ENCODE measurements around the gene ABHD14A.
"Not testable (repeated sequence)": the region's sequence is repeated elsewhere in the genome, so short reads cannot be mapped to it uniquely, and the experiment has no call there.

The ABHD14A gene

DNA sequence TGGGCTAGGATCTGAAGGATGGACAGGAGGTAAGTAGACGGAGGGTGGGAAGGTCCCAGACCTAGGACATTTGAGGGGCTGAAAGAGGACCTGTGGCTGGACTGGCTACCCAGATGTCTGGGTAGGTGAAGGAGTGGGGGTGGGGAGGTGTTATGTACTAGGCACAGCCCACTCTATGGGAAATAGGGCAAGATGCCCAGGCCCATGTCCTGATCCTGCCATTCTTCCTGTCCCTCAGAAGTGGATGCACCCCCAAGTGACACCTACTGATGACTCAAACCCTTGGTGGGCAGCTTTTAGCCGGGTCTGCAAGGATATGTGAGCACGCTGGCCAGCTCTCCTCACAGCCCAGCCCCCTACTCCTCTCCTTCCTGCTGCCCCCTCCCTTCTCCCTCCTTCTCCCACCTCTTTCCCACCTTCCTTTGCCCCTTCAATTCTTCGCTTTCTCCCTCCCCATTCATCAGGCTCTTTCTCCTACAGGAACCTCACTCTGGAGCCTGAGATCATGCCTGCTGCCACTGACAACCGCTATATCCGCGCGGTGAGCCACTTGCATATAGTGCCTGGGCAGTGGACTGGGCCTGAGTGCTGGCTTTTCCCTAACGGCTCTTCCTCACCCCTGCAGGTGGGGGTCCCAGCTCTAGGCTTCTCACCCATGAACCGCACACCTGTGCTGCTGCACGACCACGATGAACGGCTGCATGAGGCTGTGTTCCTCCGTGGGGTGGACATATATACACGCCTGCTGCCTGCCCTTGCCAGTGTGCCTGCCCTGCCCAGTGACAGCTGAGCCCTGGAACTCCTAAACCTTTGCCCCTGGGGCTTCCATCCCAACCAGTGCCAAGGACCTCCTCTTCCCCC lies 13.7 kb downstream of the ABHD14A start:
- WGBS, result 77% methylated on average over 15 of the region's 15 CpGs
- no peak overlapping the region for H2AFZ ChIP-seq (ENCODE audit: low read depth, low read length)
- H3K18ac ChIP-seq (ENCODE audit: low read depth in 1 of 2, low read length in 2 of 2), result no peak overlapping the region
- no peak overlapping the region for H4K8ac ChIP-seq (ENCODE audit: low read length)
- no peak overlapping the region for H2AK5ac ChIP-seq (ENCODE audit: low read length, severe bottlenecking)
- no peak overlapping the region for H2BK15ac ChIP-seq (ENCODE audit: low read depth, poor library complexity, severe bottlenecking)
- H3K79me1 ChIP-seq (replicated peaks; ENCODE audit: low read length, poor library complexity, severe bottlenecking), result peaks cover 11% of the 10 kb centered on the region
- H2BK5ac ChIP-seq (ENCODE audit: low read depth, low read length, poor library complexity, severe bottlenecking), result no peak overlapping the region
- peak overlapping the region; percentile 48 for H3K9ac ChIP-seq (ENCODE audit: low read length)
- no peaks in the 10 kb centered on the region for H3K9me3 ChIP-seq (ENCODE audit: control insufficient read depth, low read length)
- no peak overlapping the region for H3K23ac ChIP-seq (ENCODE audit: low read length in 2 of 2)
- H3K27me3 ChIP-seq (ENCODE audit: control insufficient read depth in 1 of 2, insufficient read depth in 1 of 2, low read length in 2 of 2), result no peaks in the 10 kb centered on the region
- H3K4me3 ChIP-seq (ENCODE audit: insufficient read depth in 1 of 2, low read depth in 1 of 2, low read length in 2 of 2), result no peak overlapping the region
- no peak for DNase-seq
- H4K91ac ChIP-seq (ENCODE audit: low read length), result peak overlapping the region; percentile 41
- no peak overlapping the region for H3K4me2 ChIP-seq (ENCODE audit: low read length, poor library complexity, severe bottlenecking)
- H3K36me3 ChIP-seq (ENCODE audit: control insufficient read depth in 1 of 2, insufficient read depth in 2 of 2, low read depth in 1 of 2, low read length in 2 of 2), result peaks cover 21 to 52% of the 10 kb centered on the region in 2 experiments
- no peak overlapping the region for H3K4ac ChIP-seq (ENCODE audit: low read depth in 1 of 2, low read length in 2 of 2)
- H2BK120ac ChIP-seq (ENCODE audit: low read depth, low read length), result no peak overlapping the region
- H3K27ac ChIP-seq (ENCODE audit: low read length, poor library complexity, severe bottlenecking), result no peak overlapping the region
- no peak overlapping the region for H3K14ac ChIP-seq (ENCODE audit: low read length in 2 of 2)
- peak overlapping the region in 1 of 2 experiments; percentile 6 for H2BK12ac ChIP-seq (ENCODE audit: low read length in 2 of 2)
- peaks cover 28% of the 10 kb centered on the region for H3K4me1 ChIP-seq (ENCODE audit: control insufficient read depth, insufficient read depth, low read depth, low read length)

DNA sequence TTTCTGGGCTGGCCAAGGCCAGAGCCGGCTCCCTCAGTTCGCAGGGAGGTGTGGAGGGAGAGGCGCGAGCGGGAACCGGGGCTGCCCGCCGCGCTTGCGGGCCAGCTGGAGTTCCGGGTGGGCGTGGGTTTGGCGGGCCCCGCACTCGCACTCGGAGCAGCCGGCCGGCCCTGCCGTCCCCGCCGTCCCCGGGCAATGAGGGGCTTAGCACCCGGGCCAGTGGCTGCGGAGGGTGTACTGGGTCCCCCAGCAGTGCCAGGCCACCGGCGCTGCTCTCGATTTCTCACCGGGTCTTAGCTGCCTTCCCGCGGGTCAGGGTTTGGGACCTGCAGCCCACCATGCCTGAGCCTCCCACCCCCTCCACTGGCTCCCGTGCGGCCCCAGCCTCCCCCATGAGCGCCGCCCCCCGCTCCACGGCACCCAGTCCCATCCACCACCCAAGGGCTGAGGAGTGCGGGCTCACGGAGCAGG lies 15.7 kb downstream of the ABHD14A start:
- H3K9me3 ChIP-seq (ENCODE audit: control insufficient read depth, low read length); H2AFZ ChIP-seq (ENCODE audit: low read depth, low read length); H4K8ac ChIP-seq (ENCODE audit: low read length); H3K4me3 ChIP-seq (ENCODE audit: insufficient read depth in 1 of 2, low read depth in 1 of 2, low read length in 2 of 2); H3K4ac ChIP-seq (ENCODE audit: low read depth in 1 of 2, low read length in 2 of 2); H3K4me2 ChIP-seq (ENCODE audit: low read length, poor library complexity, severe bottlenecking); DNase-seq; H2AK5ac ChIP-seq (ENCODE audit: low read length, severe bottlenecking); H3K9ac ChIP-seq (ENCODE audit: low read length); H2BK120ac ChIP-seq (ENCODE audit: low read depth, low read length); H4K91ac ChIP-seq (ENCODE audit: low read length); H2BK15ac ChIP-seq (ENCODE audit: low read depth, poor library complexity, severe bottlenecking); H2BK12ac ChIP-seq (ENCODE audit: low read length in 2 of 2); H2BK5ac ChIP-seq (ENCODE audit: low read depth, low read length, poor library complexity, severe bottlenecking); H3K27ac ChIP-seq (ENCODE audit: low read length, poor library complexity, severe bottlenecking); H3K23ac ChIP-seq (ENCODE audit: low read length in 2 of 2); H3K18ac ChIP-seq (ENCODE audit: low read depth in 1 of 2, low read length in 2 of 2); H3K27me3 ChIP-seq (ENCODE audit: control insufficient read depth in 1 of 2, insufficient read depth in 1 of 2, low read length in 2 of 2); H3K14ac ChIP-seq (ENCODE audit: low read length in 2 of 2): not testable (repeated sequence)
- 95% methylated on average over 36 of the region's 38 CpGs for WGBS
- Histone ChIP-seq H3K4me1 (ENCODE audit: control insufficient read depth, insufficient read depth, low read depth, low read length) (peaks cover 27% of the 10 kb centered on the region), H3K79me1 (replicated peaks; ENCODE audit: low read length, poor library complexity, severe bottlenecking) (peaks cover 12% of the 10 kb centered on the region), H3K36me3 (ENCODE audit: control insufficient read depth in 1 of 2, insufficient read depth in 2 of 2, low read depth in 1 of 2, low read length in 2 of 2) (peaks cover 39 to 65% of the 10 kb centered on the region in 2 experiments)

DNA sequence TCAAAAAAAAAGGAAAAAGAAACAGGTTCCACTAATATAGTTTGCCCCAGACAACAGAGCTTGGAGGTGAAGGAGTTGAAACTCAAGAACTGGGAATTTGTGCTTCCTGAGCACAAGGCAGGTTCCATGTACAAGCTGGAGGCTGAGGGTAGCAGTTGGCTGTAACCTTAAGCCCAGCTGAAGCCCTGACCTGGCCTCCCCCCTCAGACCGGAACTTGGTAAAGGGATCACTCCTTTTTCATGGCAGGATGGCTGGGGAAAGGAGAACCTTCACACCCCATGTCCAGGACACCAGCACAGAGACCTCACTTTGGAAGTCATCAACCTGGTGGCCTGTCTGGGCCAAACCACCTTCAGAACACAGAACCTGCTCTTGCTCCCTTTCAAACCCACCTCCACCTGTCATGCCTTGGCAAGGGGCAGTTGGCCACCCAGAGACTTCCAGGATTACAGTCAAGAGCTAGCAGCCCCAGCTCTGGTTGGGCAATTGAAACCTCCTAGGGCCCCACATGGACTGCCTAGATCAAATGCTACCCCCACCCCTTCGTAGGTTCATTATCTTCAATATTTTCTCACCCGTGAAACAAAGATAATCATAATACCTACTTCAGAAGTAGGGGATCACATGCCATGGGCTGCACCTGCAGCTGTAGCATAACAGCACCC lies 17.3 kb downstream of the ABHD14A start:
- Histone ChIP-seq H2BK5ac (ENCODE audit: low read depth, low read length, poor library complexity, severe bottlenecking) (no peak overlapping the region), H2BK120ac (ENCODE audit: low read depth, low read length) (no peak overlapping the region), H3K9me3 (ENCODE audit: control insufficient read depth, low read length) (no peaks in the 10 kb centered on the region), H3K4me3 (ENCODE audit: insufficient read depth in 1 of 2, low read depth in 1 of 2, low read length in 2 of 2) (no peak overlapping the region), H3K27me3 (ENCODE audit: control insufficient read depth in 1 of 2, insufficient read depth in 1 of 2, low read length in 2 of 2) (no peaks in the 10 kb centered on the region), H3K18ac (ENCODE audit: low read depth in 1 of 2, low read length in 2 of 2) (no peak overlapping the region), H2AFZ (ENCODE audit: low read depth, low read length) (no peak overlapping the region), H3K27ac (ENCODE audit: low read length, poor library complexity, severe bottlenecking) (peak overlapping the region; percentile 15), H2AK5ac (ENCODE audit: low read length, severe bottlenecking) (no peak overlapping the region), H3K79me1 (replicated peaks; ENCODE audit: low read length, poor library complexity, severe bottlenecking) (peaks cover 12% of the 10 kb centered on the region), H2BK15ac (ENCODE audit: low read depth, poor library complexity, severe bottlenecking) (no peak overlapping the region), H4K91ac (ENCODE audit: low read length) (no peak overlapping the region), H3K4me1 (ENCODE audit: control insufficient read depth, insufficient read depth, low read depth, low read length) (peaks cover 27% of the 10 kb centered on the region), H3K9ac (ENCODE audit: low read length) (peak overlapping the region; percentile 53), H3K4me2 (ENCODE audit: low read length, poor library complexity, severe bottlenecking) (no peak overlapping the region), H3K36me3 (ENCODE audit: control insufficient read depth in 1 of 2, insufficient read depth in 2 of 2, low read depth in 1 of 2, low read length in 2 of 2) (peaks cover 39 to 55% of the 10 kb centered on the region in 2 experiments), H3K23ac (ENCODE audit: low read length in 2 of 2) (no peak overlapping the region), H3K4ac (ENCODE audit: low read depth in 1 of 2, low read length in 2 of 2) (peak overlapping the region in 1 of 2 experiments; percentile 30), H3K14ac (ENCODE audit: low read length in 2 of 2) (no peak overlapping the region), H2BK12ac (ENCODE audit: low read length in 2 of 2) (peak overlapping the region in 1 of 2 experiments; percentile 32), H4K8ac (ENCODE audit: low read length) (peak overlapping the region; percentile 45)
- no peak for DNase-seq
- 96% methylated on average over 3 of the region's 3 CpGs for WGBS

DNA sequence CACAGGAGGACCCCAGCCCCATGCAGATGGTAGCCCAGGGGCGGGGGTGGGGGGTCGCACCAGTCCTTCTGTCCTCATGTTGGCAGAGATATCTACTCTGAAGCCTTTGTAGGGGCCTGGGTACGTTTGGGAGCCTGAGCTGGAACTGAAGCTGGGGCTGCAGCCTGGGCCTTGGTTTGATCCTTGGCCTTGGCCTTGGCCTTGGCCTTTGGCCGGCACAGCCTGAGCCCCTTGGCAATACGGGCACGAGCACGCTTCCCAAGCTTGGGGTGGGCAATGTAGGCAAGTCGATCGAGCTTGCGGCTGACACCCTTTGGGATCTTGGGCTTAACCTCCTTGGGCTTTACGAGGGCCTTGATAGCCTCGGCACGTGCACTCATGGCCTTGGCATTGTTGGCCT lies 18.8 kb downstream of the ABHD14A start:
- DNase-seq; H3K27ac ChIP-seq (ENCODE audit: low read length, poor library complexity, severe bottlenecking); H2BK12ac ChIP-seq (ENCODE audit: low read length in 2 of 2); H3K14ac ChIP-seq (ENCODE audit: low read length in 2 of 2); H3K4me2 ChIP-seq (ENCODE audit: low read length, poor library complexity, severe bottlenecking); H2AFZ ChIP-seq (ENCODE audit: low read depth, low read length); H3K4ac ChIP-seq (ENCODE audit: low read depth in 1 of 2, low read length in 2 of 2); H2AK5ac ChIP-seq (ENCODE audit: low read length, severe bottlenecking); H4K8ac ChIP-seq (ENCODE audit: low read length); H3K4me3 ChIP-seq (ENCODE audit: insufficient read depth in 1 of 2, low read depth in 1 of 2, low read length in 2 of 2); H2BK5ac ChIP-seq (ENCODE audit: low read depth, low read length, poor library complexity, severe bottlenecking); H3K27me3 ChIP-seq (ENCODE audit: control insufficient read depth in 1 of 2, insufficient read depth in 1 of 2, low read length in 2 of 2); H3K18ac ChIP-seq (ENCODE audit: low read depth in 1 of 2, low read length in 2 of 2); H2BK15ac ChIP-seq (ENCODE audit: low read depth, poor library complexity, severe bottlenecking); H3K9me3 ChIP-seq (ENCODE audit: control insufficient read depth, low read length); H4K91ac ChIP-seq (ENCODE audit: low read length); H3K23ac ChIP-seq (ENCODE audit: low read length in 2 of 2); H2BK120ac ChIP-seq (ENCODE audit: low read depth, low read length): not testable (repeated sequence)
- H3K9ac ChIP-seq (ENCODE audit: low read length), result peak overlapping the region; percentile 100
- H3K4me1 ChIP-seq (ENCODE audit: control insufficient read depth, insufficient read depth, low read depth, low read length), result peaks cover 29% of the 10 kb centered on the region
- H3K79me1 ChIP-seq (replicated peaks; ENCODE audit: low read length, poor library complexity, severe bottlenecking), result peaks cover 12% of the 10 kb centered on the region
- H3K36me3 ChIP-seq (ENCODE audit: control insufficient read depth in 1 of 2, insufficient read depth in 2 of 2, low read depth in 1 of 2, low read length in 2 of 2), result peaks cover 39 to 54% of the 10 kb centered on the region in 2 experiments
- WGBS, result 97% methylated on average over 9 of the region's 13 CpGs

Measured in mesenchymal stem cell (in vitro differentiated cells and primary cell).